PC-9 (cell line): Measurements from ENCODE around the gene WNT16.

Experiments
- CTCF ChIP-seq: fragments of 200-600 bp; sonication (generic); conservative IDR thresholded peaks from 2 replicates; pipeline ENCODE4 v1.6.1; 2017; ENCODE audit warnings: mixed run types, antibody characterized with exemption, mild to moderate bottlenecking, moderate library complexity
- EZH2 ChIP-seq: fragments of 200-600 bp; sonication (generic); IDR thresholded peaks from 2 replicates; pipeline ENCODE4 v1.8.0; 2017; ENCODE audit warnings: antibody characterized with exemption, low read depth

- TF ChIP-seq CTCF (no peak), EZH2 (no peak)
These were observed 27.9 kb upstream of the WNT16 start for GRCh38 chr7:121300685-121301420.
